SU-DHL-6 (cell line): ENCODE results near the gene GP1BA.

Experiments
- EZH2phosphoT487 ChIP-seq: fragments of 200-600 bp; sonication (generic), shearing (Covaris generic); conservative IDR thresholded peaks from 2 replicates; pipeline ENCODE4 v1.6.1; 2018; ENCODE audit warnings: mild to moderate bottlenecking, antibody characterized with exemption, low read length, moderate library complexity, mixed read lengths
- TF ChIP-seq, protein P1 (sequence below): fragments of 200-600 bp; sonication (generic); IDR thresholded peaks from one replicate; pipeline ENCODE4 v1.5.1; 2017; ENCODE audit warnings: antibody characterized with exemption, mild to moderate bottlenecking, low read length, moderate library complexity; ENCODE audit not compliant: insufficient read depth, poor library complexity, severe bottlenecking

DNA sequence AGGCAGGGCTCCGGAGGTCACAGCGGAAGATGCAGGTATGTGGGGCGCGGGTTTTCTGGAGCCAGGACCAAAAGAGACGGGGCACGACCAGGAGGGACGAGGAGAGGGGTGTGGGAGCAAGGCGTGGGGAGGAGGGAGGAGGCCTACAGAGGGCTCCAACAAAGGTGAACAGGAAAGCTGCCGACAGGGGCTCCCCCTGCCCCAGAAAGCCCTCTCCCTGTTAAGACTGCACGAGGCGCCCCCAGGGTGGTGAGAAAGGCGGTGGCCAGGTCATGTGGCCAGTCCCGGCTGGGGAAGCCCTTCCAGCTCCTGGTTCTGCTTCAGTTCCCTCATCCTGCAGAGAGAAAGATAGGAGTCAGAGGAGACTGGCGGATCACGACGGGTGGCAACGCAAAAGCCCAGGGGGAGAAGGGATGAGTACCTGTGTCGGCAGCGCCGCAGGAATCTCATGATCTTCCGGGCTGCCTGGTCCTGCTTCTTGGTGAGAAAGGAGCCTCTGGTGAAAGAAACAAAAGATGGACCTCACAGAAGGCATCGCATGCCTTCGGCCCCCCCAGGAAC, 36.5 kb downstream of the GP1BA start:
- TF ChIP-seq, protein P1, sequence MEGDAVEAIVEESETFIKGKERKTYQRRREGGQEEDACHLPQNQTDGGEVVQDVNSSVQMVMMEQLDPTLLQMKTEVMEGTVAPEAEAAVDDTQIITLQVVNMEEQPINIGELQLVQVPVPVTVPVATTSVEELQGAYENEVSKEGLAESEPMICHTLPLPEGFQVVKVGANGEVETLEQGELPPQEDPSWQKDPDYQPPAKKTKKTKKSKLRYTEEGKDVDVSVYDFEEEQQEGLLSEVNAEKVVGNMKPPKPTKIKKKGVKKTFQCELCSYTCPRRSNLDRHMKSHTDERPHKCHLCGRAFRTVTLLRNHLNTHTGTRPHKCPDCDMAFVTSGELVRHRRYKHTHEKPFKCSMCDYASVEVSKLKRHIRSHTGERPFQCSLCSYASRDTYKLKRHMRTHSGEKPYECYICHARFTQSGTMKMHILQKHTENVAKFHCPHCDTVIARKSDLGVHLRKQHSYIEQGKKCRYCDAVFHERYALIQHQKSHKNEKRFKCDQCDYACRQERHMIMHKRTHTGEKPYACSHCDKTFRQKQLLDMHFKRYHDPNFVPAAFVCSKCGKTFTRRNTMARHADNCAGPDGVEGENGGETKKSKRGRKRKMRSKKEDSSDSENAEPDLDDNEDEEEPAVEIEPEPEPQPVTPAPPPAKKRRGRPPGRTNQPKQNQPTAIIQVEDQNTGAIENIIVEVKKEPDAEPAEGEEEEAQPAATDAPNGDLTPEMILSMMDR: no peak
- no peak for TF ChIP-seq EZH2phosphoT487
